Cardiac fibroblast (primary cell): Measurements from ENCODE around the gene GRM7.

ENCODE experiments used
- DNase-seq, 2 donors: peaks; one replicate each; pipeline versions ENCODE4 v3.0.0 to v3.0.0-alpha.2; 2010; ENCODE audit warnings: low read depth in 2 of 2
- H3K4me3 ChIP-seq, 2 donors: replicated peaks in 1 of 2; 1 replicate in 1 of 2; 2 replicates in 1 of 2; pipeline ENCODE4 v1.5.1; 2011; ENCODE audit warnings: low read depth in 2 of 2, low read length in 2 of 2, mild to moderate bottlenecking in 2 of 2, moderate library complexity in 1 of 2
- TF ChIP-seq, protein P1 (sequence below): IDR thresholded peaks from one replicate; pipeline ENCODE4 v1.5.1; 2011; ENCODE audit warnings: low read depth, mild to moderate bottlenecking, low read length, inconsistent platforms

GRM7 gene

DNA sequence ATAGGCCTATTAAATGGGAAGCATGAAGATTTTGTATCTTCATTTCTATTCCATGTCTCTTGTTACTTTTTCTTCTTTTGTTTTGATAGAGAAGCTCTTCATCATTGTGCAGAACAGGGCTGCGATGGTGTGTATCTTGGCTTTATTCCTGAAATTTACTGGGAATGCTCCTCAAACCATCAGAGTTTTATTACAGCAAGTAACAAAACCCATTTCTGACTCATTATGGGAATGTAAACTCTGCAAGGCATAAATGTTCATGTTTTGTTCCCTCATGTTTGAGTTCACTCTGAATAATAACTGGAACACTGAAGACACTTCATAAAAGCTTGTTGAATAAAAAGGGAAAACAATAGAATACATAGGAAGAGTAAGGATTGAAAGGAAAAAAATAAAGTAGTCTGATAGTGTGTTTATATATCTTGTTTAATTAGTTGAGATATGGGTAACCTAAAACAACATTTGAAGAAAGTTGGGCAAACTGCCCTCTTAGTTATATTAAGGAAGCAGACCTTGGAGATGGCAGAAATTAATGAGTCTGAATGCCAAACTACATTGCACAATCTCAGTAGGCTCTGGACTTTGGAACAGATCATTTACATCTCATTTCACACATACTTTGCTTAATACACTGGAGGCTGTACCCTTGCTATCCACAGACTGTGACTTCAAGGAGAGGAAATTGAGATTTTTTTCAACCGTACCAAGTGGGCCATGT lies 521.5 kb downstream of the GRM7 start:
- peak; percentile 43 to 76 for DNase-seq
- H3K4me3 ChIP-seq, result no peak overlapping the region
- TF ChIP-seq, protein P1, sequence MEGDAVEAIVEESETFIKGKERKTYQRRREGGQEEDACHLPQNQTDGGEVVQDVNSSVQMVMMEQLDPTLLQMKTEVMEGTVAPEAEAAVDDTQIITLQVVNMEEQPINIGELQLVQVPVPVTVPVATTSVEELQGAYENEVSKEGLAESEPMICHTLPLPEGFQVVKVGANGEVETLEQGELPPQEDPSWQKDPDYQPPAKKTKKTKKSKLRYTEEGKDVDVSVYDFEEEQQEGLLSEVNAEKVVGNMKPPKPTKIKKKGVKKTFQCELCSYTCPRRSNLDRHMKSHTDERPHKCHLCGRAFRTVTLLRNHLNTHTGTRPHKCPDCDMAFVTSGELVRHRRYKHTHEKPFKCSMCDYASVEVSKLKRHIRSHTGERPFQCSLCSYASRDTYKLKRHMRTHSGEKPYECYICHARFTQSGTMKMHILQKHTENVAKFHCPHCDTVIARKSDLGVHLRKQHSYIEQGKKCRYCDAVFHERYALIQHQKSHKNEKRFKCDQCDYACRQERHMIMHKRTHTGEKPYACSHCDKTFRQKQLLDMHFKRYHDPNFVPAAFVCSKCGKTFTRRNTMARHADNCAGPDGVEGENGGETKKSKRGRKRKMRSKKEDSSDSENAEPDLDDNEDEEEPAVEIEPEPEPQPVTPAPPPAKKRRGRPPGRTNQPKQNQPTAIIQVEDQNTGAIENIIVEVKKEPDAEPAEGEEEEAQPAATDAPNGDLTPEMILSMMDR, result no peak

GRCh38 chr3:7385635-7386034 lies 524.7 kb downstream of the GRM7 start:
- H3K4me3 ChIP-seq, result no peak overlapping the region
- TF ChIP-seq, protein P1, result no peak
- peak; percentile 6 to 20 for DNase-seq

GRCh38 chr3:7388026-7388425 lies 527.1 kb downstream of the GRM7 start:
- TF ChIP-seq, protein P1, result no peak
- DNase-seq, result no peak
- no peak overlapping the region for H3K4me3 ChIP-seq

- TF ChIP-seq, protein P1, result no peak
- no peak for DNase-seq
- no peak overlapping the region for H3K4me3 ChIP-seq
These were observed 531.3 kb downstream of the GRM7 start for GRCh38 chr3:7392206-7392605.

DNA sequence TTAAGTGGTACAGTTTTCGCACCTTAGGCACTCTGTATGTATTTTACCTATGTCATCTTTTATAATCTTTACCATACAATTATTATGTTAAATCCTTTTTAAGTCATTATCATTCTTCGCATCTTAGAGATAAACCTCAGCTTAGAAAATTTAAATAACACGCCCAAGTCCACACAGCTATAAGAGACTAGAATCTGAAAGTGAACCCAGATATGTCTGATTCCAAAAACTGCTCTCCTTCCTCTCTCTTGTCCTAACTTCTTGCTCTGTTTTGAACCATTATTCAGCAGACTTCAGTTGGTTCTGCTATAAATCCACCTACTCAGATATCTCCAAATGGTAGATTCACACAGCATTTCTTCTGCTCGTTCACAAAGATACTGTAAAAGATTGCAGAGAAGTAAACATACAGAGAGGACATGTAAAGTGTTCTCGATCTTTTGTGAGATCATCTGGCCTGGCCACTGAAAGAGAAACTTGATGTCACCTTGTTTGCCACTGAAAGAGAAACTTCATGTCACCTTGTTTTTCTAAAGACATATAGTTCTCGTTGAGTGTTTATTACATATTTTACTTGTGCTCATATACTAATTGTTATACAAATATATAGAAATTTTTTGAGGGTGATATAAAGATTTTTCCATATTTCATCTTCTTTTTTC lies 533.2 kb downstream of the GRM7 start:
- TF ChIP-seq, protein P1, result no peak
- DNase-seq, result no peak
- H3K4me3 ChIP-seq, result no peak overlapping the region

GRCh38 chr3:7396534-7396933 lies 535.6 kb downstream of the GRM7 start:
- TF ChIP-seq, protein P1, result no peak
- no peak for DNase-seq
- no peak overlapping the region for H3K4me3 ChIP-seq
